Progenitor cell of endocrine pancreas (in vitro differentiated cells): Measurements from ENCODE around the gene BPIFB3. TPM values are rescaled to one million over a fixed set of nuclear protein-coding genes. Genes with fewer than 3 reads are reported as not detected.

Experiments used
- DNase-seq: peaks from one replicate; pipeline ENCODE4 v3.0.0; 2021; ENCODE audit warnings: low spot score; ENCODE audit not compliant: unreplicated experiment
- H3K27ac Mint-ChIP-seq: 2 replicates; pipeline ENCODE4 v1.8.0; 2021; ENCODE audit warnings: mild to moderate bottlenecking, moderate library complexity, mixed read lengths
- H3K27me3 Mint-ChIP-seq: 2 replicates; pipeline ENCODE4 v1.8.0; 2021; ENCODE audit warnings: mixed read lengths
- H3K36me3 Mint-ChIP-seq: 2 replicates; pipeline ENCODE4 v1.8.0; 2022; ENCODE audit warnings: mixed read lengths; ENCODE audit not compliant: insufficient read depth
- H3K4me1 Mint-ChIP-seq: 2 replicates; pipeline ENCODE4 v1.8.0; 2021; ENCODE audit warnings: low read depth, mixed read lengths
- H3K4me3 Mint-ChIP-seq: 2 replicates; pipeline ENCODE4 v1.8.0; 2021; ENCODE audit warnings: low read depth, mild to moderate bottlenecking, moderate library complexity, mixed read lengths
- H3K9me3 Mint-ChIP-seq: 2 replicates; pipeline ENCODE4 v1.8.0; 2021; ENCODE audit warnings: low read depth, mixed read lengths
- total RNA-seq: library from RNA; stranded (reverse); gene quantifications from 2 replicates; pipeline ENCODE4 v1.2.1, GENCODE V29; 2021
- TF ChIP-seq, protein P1 (sequence below): fragments of 200-600 bp; sonication (generic); IDR thresholded peaks from one replicate; pipeline ENCODE4 v1.5.0; 2021; ENCODE audit warnings: antibody characterized with exemption, mild to moderate bottlenecking; ENCODE audit not compliant: unreplicated experiment

Gene BPIFB3
- total RNA-seq, 1 donor from 2014 or later, result not detected

DNA sequence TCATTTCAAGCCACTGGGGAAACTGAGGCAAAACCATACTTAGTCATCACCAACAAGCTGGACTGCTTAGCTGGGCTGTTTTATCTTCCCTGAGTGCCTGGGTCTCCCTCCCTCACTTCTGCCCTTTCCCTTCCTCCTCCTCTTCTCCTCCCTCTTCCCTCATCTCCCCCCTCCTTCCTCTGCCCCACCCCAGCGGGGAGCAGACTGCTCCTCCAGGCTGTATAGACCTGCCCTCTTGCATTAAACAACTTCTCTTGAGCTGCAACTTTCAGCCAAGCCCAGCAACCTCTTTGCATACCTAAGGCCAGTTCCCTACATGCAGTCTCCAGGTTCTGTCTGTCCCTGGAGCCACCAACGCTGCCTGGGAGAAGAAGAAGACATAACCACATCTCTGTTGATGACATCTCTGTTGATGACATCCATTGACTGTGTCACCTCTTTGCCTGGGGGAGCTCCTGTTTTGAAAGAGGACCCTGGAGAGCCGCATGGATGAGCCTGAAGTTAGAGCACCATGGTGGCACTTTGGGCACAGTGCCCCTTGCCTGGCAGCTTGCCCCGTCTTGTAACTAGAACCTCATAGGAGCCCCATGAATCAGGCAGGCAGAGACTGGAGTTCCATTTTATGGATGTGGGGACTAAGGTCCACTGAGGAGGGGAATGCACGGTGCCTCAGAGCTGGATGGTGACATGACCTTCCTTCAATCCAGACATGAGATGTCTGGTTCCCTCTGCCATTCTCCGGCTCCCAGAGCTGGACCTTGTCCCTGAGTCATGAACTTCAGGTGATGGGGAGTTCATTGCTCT is 30.1 kb upstream of the BPIFB3 start:
- TF ChIP-seq, protein P1, sequence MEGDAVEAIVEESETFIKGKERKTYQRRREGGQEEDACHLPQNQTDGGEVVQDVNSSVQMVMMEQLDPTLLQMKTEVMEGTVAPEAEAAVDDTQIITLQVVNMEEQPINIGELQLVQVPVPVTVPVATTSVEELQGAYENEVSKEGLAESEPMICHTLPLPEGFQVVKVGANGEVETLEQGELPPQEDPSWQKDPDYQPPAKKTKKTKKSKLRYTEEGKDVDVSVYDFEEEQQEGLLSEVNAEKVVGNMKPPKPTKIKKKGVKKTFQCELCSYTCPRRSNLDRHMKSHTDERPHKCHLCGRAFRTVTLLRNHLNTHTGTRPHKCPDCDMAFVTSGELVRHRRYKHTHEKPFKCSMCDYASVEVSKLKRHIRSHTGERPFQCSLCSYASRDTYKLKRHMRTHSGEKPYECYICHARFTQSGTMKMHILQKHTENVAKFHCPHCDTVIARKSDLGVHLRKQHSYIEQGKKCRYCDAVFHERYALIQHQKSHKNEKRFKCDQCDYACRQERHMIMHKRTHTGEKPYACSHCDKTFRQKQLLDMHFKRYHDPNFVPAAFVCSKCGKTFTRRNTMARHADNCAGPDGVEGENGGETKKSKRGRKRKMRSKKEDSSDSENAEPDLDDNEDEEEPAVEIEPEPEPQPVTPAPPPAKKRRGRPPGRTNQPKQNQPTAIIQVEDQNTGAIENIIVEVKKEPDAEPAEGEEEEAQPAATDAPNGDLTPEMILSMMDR, result no peak
- Mint-ChIP-seq H3K4me3 (no peak overlapping the region), H3K27me3 (peaks cover 4% of the 10 kb centered on the region), H3K27ac (no peak overlapping the region), H3K4me1 (no peaks in the 10 kb centered on the region), H3K9me3 (no peaks in the 10 kb centered on the region), H3K36me3 (no peaks in the 10 kb centered on the region)
- no peak for DNase-seq

DNA sequence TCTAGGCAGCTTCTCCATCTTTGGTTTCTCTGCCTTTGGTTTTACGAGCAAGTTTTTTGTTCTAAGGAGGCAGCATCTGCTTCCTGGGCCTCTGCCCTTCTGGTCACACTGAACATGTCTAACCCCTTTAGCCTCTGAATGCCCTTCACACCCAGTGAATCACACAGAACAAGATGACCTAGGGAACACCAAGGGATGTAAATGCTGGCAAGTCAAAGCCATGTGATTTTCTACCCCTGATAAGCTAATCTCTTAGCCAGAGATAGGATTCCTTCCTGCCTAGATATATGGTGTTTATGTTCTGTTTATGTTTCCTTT is 29.5 kb upstream of the BPIFB3 start:
- Mint-ChIP-seq H3K27ac (no peak overlapping the region), H3K9me3 (no peaks in the 10 kb centered on the region), H3K36me3 (no peaks in the 10 kb centered on the region), H3K4me1 (no peaks in the 10 kb centered on the region), H3K4me3 (no peak overlapping the region), H3K27me3 (peaks cover under 1% of the 10 kb centered on the region)
- DNase-seq, result no peak
- TF ChIP-seq, protein P1, result no peak

DNA sequence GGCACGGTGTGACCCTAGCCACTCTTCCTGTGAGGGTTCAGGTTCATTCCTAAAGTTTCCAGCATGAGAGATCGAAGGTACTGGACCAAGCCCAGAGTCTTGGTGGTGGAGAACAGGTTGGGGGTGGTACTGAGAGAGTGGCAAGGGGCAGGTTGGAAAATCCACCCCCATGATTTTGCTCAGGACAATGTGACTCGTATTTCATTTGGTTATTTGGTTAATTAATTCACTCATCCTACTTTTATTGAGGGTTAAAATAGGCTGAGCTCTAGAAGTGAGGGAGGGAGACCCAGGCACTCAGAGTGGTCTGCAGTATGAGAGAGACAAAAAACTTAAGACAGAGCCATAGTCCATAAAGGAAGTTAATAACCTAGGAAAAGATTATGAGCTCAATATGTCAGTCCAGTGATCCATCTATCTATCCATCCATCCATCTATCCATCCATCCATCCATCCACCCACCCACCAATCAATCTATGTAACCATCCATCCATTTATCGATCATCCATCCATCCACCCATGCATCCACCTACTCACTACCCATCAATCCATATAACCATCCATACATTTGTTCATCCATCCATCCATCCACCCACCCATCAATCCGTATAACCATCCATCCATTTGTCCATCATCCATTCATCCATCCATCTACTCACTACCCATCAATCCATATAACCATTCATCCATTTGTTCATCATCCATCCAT is 28.9 kb upstream of the BPIFB3 start:
- Mint-ChIP-seq H3K27me3 (no peaks in the 10 kb centered on the region), H3K36me3 (no peaks in the 10 kb centered on the region), H3K9me3 (no peaks in the 10 kb centered on the region), H3K4me3 (no peak overlapping the region), H3K4me1 (no peaks in the 10 kb centered on the region), H3K27ac (no peak overlapping the region)
- TF ChIP-seq, protein P1, result no peak
- DNase-seq, result no peak

DNA sequence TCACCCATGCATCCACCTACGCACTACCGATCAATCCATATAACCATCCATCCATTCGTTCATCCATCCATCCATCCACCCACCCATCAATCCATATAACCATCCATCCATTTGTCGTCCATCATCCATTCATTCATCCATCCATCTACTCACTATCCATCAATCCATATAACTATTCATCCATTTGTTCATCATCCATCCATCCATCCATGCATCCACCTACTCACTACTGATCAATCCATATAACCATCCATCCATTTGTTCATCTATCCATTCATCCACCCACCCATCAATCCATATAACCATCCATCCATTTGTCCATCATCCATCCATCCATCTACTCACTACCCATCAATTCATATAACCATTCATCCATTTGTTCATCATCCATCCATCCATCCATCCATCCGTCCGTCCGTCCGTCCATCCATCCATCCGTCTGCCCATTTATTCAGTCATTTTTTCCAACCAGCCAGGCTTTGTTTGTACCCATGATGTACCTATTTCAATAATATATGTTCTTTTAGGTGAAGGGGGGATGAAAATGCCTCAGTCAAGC is 28.3 kb upstream of the BPIFB3 start:
- H3K27ac Mint-ChIP-seq, result no peak overlapping the region
- H3K36me3 Mint-ChIP-seq, result no peaks in the 10 kb centered on the region
- H3K4me3 Mint-ChIP-seq, result no peak overlapping the region
- TF ChIP-seq, protein P1, result no peak
- no peaks in the 10 kb centered on the region for H3K9me3 Mint-ChIP-seq
- H3K27me3 Mint-ChIP-seq, result no peaks in the 10 kb centered on the region
- H3K4me1 Mint-ChIP-seq, result no peaks in the 10 kb centered on the region
- DNase-seq, result no peak

DNA sequence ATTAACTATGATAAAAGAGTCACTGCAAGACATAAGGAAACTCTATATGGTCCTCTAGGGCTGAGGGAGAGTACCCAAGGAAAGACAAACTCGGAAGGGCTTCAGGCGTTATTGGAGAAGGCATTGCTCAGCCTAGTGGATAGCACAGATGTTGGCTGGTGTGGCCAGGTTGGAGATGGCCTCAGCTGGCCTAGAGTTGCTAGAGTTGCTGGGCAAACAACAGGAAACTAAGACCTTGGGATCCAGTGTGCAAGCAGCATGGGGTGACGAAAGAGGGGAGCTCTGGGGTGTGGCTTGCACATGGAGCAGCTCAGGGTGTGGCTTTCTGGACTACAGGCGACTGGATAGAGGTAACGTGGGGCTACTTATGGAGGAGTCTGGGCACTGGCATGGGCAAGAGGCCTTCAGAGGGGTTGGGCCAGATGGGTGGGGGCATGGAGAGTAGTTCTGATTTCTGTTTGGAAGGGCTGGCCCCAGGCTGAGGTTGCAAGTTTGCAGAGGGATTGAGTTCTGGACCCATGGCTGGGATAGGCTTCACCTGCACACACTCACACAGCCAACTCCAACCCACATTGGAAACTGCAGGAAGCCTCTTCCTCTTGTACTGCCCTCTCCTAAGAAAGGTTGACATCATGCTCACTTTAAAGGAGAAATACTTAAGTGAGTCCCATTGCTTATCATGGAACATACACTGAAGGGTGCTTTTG is 27.5 kb upstream of the BPIFB3 start:
- Mint-ChIP-seq H3K36me3 (no peaks in the 10 kb centered on the region), H3K4me1 (no peaks in the 10 kb centered on the region), H3K9me3 (no peaks in the 10 kb centered on the region), H3K27ac (no peak overlapping the region), H3K27me3 (no peaks in the 10 kb centered on the region), H3K4me3 (no peak overlapping the region)
- TF ChIP-seq, protein P1, result no peak
- no peak for DNase-seq
